ENCODE data around the gene IL4R. TPM values are rescaled to one million over a fixed set of nuclear protein-coding genes. Genes with fewer than 3 reads are reported as not detected.

The IL4R gene
- total RNA-seq (2014; rRNA removed; shearing (Covaris generic)) (33.0 and 82.8 TPM in 2 replicates), total RNA-seq (2022) (73.1 and 101 TPM in 2 replicates), Bru-seq, nascent RNA (percentile 70 among the genes with signal in this experiment), BruChase-seq, experiment 1, labeled RNA remaining after a 6-hour chase (percentile 75 among the genes with signal in this experiment), BruChase-seq, experiment 2, labeled RNA remaining after a 2-hour chase (percentile 69 among the genes with signal in this experiment)
- long read RNA-seq, transcript IL4R-203 (10 exons, 3,539 nt) = minor isoform, 16 of 96 reads
- long read RNA-seq, transcript IL4R-202 (11 exons, 3,685 nt) = major isoform, 24 of 96 reads
- long read RNA-seq, partial matches to known transcripts = 4 of 96 reads
- long read RNA-seq, other reads (novel, unspliced or antisense) = 48 of 96 reads

DNA sequence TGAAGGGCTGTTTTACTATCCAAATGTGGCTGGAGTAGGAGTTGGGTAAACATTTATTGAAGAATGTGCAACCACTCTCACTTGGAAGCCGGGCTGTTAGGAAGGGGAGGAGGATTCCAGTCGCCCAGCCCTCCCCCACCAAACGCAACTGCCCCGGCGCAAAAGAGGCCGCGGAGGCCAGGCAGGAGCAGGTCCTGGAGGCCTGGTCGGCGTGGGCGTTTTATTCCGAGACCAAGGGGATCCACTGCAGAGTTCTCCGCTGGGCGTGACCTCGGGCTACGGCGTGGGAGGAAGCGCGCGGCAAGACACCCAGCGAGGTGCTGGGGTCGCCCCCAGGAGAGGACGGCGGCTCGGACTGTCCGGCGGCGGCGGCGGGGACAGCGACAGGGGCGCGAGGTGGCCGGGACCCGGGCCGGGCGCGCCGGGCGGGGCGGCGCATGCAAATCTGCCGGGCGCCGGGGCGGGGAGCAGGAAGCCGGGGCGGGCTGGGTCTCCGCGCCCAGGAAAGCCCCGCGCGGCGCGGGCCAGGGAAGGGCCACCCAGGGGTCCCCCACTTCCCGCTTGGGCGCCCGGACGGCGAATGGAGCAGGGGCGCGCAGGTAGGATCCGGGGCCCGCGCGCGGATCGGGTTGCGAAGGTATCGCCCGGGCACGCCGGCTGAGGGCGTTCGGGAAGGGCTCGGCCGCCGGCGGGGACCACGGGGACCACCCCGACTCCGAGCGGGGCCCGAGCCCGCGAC lies at the start of gene IL4R:
Gene IL4R, plus strand, starts transcription at position 553 of the 739 bp plus-strand sequence. CDS start 26,230 bp downstream, outside the sequence.
- intact Hi-C loops (cut with micrococcal nuclease; ENCODE audit: unreplicated experiment) = loop anchor here (2.0 kb wide), 1 partner anchor 79 kb away; no protein-coding TSS in a partner anchor
- peak within 1 kb of the TSS; percentile 86 for H2AFZ ChIP-seq (ENCODE audit: low read length)
- H4K20me1 ChIP-seq (ENCODE audit: insufficient read depth, low read length) = peaks cover 4% of the 10 kb centered on the region; the same call in 1 of the 2 replicates
- peaks cover 7% of the 10 kb centered on the region; the same call in 1 of the 2 replicates for H3K9me3 ChIP-seq (ENCODE audit: low read length)
- no TSS peak for BruUV-seq (replicated peaks)
- H3K79me2 ChIP-seq (ENCODE audit: insufficient read depth, low read depth, low read length) = peaks cover 20% of the 10 kb centered on the region; the same call in 1 of the 2 replicates
- peak within 1 kb of the TSS; percentile 94 for H3K4me2 ChIP-seq (ENCODE audit: low read length)
- peaks cover 54% of the 10 kb centered on the region for H3K4me1 ChIP-seq (ENCODE audit: insufficient read depth, low read length, poor library complexity, severe bottlenecking)
- no peaks in the 10 kb centered on the region for H3K9me2 ChIP-seq (ENCODE audit: insufficient read depth, low read length)
- no peak for TF ChIP-seq EZH2phosphoT487 (IDR thresholded peaks at IDR 0.05; ENCODE audit: borderline replicate concordance, low read depth, low read length)
- TF ChIP-seq, protein P1, sequence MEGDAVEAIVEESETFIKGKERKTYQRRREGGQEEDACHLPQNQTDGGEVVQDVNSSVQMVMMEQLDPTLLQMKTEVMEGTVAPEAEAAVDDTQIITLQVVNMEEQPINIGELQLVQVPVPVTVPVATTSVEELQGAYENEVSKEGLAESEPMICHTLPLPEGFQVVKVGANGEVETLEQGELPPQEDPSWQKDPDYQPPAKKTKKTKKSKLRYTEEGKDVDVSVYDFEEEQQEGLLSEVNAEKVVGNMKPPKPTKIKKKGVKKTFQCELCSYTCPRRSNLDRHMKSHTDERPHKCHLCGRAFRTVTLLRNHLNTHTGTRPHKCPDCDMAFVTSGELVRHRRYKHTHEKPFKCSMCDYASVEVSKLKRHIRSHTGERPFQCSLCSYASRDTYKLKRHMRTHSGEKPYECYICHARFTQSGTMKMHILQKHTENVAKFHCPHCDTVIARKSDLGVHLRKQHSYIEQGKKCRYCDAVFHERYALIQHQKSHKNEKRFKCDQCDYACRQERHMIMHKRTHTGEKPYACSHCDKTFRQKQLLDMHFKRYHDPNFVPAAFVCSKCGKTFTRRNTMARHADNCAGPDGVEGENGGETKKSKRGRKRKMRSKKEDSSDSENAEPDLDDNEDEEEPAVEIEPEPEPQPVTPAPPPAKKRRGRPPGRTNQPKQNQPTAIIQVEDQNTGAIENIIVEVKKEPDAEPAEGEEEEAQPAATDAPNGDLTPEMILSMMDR (conservative IDR thresholded peaks at IDR 0.05; ENCODE audit: low read length) = no peak
- DNase-seq (ENCODE audit: low spot score) = peak; percentile 72
- no peaks in the 10 kb centered on the region; the same call in 1 of the 2 replicates for H3K36me3 ChIP-seq (ENCODE audit: insufficient read depth, low read length)
- ChIA-PET POLR2A (no interaction called here), CTCF (ENCODE audit: unreplicated experiment) (no interaction called here)
- peak within 1 kb of the TSS; percentile 30 for H3K27ac ChIP-seq (ENCODE audit: low read depth, low read length, poor library complexity, severe bottlenecking)
- peak within 1 kb of the TSS; percentile 93 for H3K4me3 ChIP-seq (ENCODE audit: low read depth, low read length, poor library complexity, severe bottlenecking)

DNA sequence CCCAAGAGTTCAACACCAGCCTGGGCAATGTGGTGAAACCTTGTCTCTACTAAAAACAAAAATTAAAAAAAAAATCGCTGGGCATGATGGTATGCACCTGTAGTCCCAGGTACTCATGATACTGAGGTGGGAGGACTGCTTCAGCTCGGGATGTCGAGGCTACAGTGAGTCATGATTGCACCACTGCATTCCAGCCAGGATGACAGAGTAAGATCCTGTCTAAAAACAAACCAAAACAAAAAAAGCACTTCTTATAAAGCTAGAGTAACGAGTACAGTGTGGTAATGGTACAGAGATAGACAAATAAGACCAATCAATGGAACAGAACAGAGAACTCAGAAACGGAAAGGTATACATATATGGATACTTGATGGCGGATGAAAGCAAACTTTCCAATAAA lies 49.6 kb upstream of the IL4R start:
- Histone ChIP-seq H4K20me1 (ENCODE audit: insufficient read depth, low read length) (no peaks in the 10 kb centered on the region), H3K4me1 (ENCODE audit: insufficient read depth, low read length, poor library complexity, severe bottlenecking) (peaks cover 26% of the 10 kb centered on the region), H3K36me3 (ENCODE audit: insufficient read depth, low read length) (no peaks in the 10 kb centered on the region), H2AFZ (ENCODE audit: low read length) (no peak overlapping the region), H3K4me3 (ENCODE audit: low read depth, low read length, poor library complexity, severe bottlenecking) (no peak overlapping the region), H3K9me3 (ENCODE audit: low read length) (no peaks in the 10 kb centered on the region), H3K79me2 (ENCODE audit: insufficient read depth, low read depth, low read length) (peaks cover 14% of the 10 kb centered on the region; the same call in 1 of the 2 replicates), H3K4me2 (ENCODE audit: low read length) (no peak overlapping the region), H3K27ac (ENCODE audit: low read depth, low read length, poor library complexity, severe bottlenecking) (no peak overlapping the region), H3K9me2 (ENCODE audit: insufficient read depth, low read length) (no peaks in the 10 kb centered on the region)
- ChIA-PET POLR2A (interaction anchor here (0.6 to 1.6 kb wide), 4 partner anchors 10 to 29 kb away, joined by 3 to 4 read pairs (median 3); no protein-coding TSS in a partner anchor), CTCF (ENCODE audit: unreplicated experiment) (no interaction called here)
- no peak for DNase-seq (ENCODE audit: low spot score)
- TF ChIP-seq EZH2phosphoT487 (IDR thresholded peaks at IDR 0.05; ENCODE audit: borderline replicate concordance, low read depth, low read length) = no peak
- TF ChIP-seq, protein P1 (conservative IDR thresholded peaks at IDR 0.05; ENCODE audit: low read length) = no peak
- intact Hi-C loops (cut with micrococcal nuclease; ENCODE audit: unreplicated experiment) = no loop called here
- BruUV-seq (replicated peaks) = no TSS peak

Data from OCI-LY7 (cell line).